Stimulated activated CD8-positive, alpha-beta memory T cell treated with anti-CD3 and anti-CD28 coated beads, Interleukin-12 subunit alpha, Interleukin-12 subunit beta, amount 100 ng/mL, for 1 hour (primary cell): ENCODE results near the gene KRTAP10-8.
"Not testable (repeated sequence)": the region's sequence is repeated elsewhere in the genome, so short reads cannot be mapped to it uniquely, and the experiment has no call there.

Experiments used
- DNase-seq: peaks from one replicate; pipeline ENCODE4 v3.0.0-alpha.2; 2020; ENCODE audit warnings: low read depth

KRTAP10-8 gene, protein sequence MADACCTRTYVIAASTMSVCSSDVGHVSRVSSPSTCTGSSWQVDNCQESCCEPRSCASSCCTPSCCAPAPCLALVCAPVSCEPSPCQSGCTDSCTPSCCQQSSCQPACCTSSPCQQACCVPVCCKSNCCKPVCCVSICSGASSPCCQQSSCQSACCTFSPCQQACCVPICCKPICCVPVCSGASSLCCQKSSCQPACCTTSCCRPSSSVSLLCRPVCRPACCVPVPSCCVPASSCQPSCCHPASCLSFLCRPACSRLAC

DNA sequence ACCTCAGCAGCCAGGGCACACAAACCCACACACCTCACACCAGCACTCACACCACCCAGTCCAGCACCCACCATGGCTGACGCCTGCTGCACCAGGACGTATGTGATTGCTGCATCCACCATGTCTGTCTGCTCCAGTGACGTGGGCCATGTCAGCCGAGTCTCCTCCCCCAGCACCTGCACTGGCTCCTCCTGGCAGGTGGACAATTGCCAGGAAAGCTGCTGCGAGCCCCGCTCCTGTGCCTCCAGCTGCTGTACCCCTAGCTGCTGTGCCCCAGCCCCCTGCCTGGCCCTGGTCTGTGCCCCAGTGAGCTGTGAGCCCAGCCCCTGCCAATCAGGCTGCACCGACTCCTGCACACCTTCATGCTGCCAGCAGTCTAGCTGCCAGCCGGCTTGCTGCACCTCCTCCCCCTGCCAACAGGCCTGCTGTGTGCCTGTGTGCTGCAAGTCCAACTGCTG lies at the start of gene KRTAP10-8:
KRTAP10-8 (plus strand) TSS at position 51 of the 458 bp plus-strand sequence; CDS start at position 73, 22 bp downstream.
- no peak for DNase-seq

DNA sequence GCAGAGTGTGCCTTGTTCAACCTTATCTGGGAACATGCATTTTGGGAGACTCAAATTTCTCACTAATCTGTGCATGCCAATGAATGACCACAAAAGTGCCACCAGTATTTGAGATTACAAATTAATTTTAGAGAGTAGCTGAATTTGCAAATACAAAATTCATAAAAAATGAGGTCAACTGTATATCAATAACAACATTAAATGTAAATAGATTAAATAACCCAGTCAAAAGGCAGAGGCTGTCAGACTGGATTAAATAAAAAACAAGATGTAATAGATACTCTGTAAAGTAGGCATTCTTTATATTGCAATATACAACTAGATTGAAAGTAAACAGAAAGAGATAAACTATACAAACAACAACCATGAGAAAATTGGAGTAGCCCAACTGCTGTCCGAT lies 47.8 kb upstream of the KRTAP10-8 start:
- no peak for DNase-seq

DNA sequence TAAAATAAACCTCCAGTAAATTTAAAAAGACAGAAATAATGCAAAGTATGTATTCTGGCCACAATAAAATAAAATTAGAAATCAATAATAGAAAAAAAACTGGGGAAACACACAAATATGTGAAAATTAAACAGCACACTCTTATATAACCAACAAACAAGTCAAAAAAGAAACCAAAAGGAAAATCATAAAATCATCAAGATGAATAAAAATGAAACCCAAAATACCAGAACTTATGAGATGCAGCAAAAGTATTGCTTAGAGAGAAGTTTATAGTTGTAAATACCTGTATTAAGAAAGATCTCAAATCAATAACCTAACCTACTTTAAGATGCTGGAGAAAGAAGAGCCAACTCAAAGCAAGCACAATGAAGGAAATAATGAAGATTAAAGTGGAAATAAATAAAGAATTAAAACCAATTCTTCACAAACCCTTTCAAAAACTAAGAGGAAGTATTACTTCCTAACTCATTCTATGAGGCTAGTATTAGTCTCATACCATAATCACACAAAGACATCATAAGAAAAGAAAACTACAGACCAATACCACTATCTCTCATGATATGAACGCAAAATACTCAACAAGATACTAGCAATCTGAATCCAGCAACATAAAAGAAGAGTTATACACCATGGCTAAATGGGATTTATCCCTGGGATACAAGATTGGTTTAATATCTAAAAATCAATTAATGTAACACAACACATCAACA lies 46.8 kb upstream of the KRTAP10-8 start:
- no peak for DNase-seq

DNA sequence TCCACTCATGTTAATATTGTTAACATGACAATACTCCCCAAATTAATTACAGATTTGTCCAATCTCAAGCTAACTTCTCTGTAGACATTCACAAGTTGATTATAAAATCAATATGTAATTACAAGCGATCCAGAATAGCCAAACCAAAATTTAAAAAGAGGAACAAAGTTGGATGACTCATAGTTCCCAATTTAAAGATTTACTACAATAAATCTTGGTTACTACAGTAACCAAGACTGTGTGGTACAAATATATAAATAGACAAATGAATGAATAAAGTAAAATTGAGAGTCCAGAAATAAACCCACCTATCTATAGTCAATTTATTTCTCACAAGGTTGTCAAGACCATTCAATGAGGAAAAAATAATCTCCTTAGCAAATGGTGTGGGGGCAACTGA lies 45.5 kb upstream of the KRTAP10-8 start:
- DNase-seq = no peak

DNA sequence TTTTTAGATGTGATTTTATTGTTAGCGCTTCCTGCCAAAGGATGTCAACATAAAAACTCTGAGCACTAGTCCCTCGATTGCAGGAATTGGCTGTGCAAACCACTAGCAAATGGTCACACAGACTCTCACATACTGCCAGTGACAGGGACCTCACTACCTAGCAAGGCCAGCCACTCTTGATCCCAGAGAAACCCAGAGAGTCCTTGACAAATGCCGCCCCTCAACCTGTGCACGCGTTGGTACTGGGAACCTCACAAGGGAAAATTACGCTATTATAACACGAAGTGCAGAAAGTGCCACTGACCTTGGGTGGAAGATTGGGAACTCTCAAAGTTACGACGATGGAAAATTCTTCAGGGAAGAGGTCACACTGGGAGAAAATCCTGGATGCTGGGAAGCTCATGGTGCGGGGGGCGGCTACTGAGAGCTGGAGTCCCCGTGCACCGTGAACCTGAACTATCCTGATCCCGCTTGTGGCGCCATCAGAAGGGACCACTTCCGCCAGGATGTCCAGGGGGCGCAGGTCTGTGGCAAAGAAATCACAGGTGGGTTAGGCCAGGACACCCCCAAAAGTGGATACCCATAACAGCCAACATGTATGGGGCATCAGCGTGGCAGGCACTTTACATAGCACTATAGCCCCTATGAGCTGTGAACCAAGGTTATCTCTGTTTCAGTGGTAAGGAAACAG lies 44.3 kb upstream of the KRTAP10-8 start:
- no peak for DNase-seq

DNA sequence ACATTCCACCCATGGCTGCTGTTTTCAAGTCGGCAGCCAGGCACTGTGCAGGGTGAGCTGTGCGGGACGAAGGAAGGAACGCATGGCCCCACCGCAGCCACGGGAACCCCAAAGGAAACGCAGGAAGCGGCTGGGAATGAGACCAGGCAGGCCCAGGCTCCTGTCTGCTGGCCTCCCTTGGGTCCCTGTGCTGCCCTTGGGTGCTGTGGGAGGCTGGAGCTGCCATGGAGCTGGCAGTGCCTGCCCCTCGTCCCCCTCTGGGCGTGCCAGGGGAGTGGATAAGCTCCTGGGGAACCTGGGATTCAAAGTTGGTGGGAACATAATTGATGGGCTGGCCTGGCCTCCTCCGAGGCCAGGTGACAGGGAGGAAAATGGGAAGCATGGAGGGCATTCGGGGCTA lies 43.6 kb upstream of the KRTAP10-8 start:
- no peak for DNase-seq

DNA sequence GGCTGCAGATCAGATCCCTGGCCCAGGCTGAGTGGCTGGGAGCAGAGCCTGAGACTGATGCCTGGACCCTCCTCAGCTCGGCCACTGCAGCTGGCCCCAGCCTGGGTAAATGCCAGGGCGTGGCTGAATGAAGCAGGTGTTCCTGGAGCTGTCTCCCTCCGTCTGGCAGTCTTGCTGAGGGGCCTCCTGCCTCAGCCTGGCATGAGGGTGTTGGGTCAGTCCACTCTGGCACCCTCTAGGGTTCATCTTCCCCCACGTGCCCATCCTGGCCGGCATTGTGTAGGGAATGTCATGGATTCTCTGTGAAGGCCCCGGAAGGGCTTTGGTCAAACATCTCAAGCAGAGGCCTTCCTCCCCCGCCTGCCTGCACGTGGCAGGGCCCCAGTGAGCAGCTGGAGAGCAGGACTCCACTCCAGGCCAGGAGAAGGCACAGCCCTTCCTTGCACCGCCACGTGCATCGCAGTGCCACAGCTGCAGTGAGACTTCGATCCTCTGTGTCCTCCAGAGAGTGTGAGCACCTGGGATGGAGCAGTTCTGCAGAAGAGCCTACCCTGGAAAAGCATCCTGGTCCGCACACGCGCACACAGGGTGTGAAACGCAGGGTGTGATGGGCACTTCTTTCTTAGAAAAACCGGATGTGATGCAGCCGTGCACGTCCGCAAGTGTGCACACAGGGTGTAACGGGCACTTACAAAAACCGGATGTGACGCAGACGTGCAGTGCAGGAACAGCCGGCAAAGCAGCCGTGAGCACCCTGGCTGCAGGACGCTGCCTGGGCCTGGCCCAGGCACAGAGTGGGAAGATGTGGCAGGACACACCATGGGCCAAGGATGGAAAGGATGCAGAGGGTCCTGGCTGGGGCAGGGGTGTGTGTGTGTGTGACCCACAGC lies 43.0 kb upstream of the KRTAP10-8 start:
- no peak for DNase-seq

DNA sequence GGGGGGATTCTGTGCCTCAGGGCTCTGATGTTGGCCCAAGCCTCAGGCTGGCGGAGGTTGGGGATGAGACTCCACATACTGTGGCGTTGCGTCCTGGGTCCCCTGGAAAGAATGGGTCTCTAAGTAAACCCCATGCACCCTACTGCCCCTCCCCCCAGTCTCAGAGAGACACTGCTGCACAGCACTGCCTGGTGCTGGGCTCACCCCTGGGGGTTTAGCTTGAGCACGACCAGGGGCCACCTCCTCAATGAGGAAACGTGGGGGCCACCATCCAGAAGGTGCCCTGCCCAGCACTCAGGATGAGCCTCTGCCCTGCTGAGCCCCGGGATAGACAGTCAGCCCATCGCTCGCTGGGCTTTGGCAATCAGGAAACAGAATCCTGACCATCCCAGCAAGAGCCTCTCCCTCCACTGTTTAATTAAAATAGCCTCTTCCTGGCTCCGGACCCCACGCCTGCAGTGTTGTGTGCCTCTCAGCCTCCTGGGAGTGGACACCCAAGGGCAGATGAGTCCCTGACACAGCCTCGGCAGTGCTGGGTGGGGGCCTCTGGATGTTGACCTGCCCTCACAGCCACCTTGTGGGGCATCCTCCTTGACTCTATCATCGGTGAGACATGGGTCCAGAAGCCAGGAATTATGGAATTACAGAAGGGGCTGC lies 41.9 kb upstream of the KRTAP10-8 start:
- no peak for DNase-seq

DNA sequence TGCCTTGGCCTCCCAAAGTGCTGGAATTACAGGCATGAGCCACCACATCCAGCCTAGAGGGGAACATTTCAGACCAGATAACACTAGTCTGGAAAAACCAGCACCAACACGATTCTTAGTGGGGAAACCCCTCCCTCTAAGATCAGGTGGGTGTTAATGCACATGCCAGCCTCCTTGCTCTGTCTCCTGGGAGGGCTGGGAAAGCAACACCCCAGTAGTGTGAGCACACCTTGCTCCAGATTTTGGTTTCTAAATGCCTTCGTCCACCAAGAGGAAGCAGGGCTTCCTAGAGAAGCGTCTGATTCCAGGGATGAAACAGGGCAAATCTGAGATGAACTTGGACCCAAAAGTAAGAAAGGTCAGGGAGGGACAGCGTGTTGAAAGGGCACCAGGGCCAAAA lies 40.6 kb upstream of the KRTAP10-8 start:
- DNase-seq = no peak

DNA sequence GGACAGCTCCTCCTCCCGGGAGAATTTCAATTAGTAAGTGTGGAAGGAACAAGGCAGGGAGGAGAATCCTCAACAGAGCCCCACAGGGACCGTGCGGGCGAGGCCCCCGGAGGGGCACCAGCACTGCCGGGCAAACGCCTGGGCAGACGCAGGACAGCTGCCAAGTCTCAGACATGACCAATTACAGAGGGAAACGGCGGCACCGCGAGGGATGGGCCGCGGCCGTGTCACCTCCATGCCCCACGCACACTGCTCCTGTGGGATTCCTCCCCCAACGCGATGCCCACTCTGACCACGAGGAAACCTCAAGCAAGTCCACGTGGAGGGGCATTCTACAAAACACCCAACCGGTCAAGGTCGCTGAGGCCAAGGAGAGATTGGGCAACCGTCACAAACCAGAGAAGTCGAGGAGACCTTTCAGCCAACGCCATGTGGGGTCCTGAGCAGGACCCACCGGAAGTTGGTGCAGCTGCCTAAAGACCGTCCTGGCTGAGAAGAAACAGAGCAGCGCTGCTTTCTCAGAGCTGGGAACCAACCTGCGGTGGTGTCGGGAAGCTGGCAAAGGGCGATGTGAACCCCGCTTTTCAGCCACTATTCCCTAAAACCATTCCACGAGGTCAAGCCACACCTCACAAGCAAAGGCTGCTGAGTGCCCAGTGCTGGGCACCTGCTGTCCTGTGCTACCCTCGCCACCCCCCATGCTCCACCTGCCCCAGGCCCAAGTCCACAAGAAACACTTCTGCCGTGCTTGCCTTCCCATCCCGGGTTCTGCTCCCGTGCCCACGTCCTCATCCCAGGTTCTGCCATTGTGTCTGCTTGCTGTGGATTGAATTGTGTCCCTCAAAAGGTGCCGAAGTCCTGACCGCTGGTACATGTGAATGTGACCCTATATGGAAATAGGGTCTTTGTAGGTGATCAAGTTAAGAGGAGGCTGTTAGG lies 39.8 kb upstream of the KRTAP10-8 start:
- no peak for DNase-seq

DNA sequence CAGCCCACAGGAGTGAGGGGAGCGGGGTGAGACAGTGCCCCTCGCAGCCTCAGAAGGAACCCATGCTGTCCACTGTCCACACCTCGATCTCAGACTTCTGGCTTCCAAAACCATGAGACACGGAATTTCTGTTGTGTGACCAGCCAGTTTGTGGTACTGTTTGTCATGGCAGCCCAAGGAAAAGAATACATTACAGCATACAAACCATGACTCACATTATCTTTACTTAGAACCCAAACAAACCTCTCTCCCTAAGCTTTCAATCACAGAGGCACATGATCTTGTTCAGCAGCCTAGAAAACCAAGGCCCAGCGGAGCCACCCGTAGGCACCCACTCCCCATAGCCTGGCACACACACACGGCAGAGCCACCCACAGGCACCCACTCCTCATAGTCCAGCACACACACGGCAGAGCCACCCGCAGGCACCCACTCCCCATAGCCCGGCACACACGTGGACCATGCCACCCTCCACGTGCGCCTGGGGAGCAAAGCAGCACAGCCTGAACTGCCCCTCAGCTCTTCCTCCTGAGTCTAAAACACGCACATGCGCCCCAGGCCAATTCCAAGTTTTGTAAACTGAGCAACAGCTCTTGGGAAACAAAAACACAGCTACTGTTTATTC lies 38.8 kb upstream of the KRTAP10-8 start:
- no peak for DNase-seq

DNA sequence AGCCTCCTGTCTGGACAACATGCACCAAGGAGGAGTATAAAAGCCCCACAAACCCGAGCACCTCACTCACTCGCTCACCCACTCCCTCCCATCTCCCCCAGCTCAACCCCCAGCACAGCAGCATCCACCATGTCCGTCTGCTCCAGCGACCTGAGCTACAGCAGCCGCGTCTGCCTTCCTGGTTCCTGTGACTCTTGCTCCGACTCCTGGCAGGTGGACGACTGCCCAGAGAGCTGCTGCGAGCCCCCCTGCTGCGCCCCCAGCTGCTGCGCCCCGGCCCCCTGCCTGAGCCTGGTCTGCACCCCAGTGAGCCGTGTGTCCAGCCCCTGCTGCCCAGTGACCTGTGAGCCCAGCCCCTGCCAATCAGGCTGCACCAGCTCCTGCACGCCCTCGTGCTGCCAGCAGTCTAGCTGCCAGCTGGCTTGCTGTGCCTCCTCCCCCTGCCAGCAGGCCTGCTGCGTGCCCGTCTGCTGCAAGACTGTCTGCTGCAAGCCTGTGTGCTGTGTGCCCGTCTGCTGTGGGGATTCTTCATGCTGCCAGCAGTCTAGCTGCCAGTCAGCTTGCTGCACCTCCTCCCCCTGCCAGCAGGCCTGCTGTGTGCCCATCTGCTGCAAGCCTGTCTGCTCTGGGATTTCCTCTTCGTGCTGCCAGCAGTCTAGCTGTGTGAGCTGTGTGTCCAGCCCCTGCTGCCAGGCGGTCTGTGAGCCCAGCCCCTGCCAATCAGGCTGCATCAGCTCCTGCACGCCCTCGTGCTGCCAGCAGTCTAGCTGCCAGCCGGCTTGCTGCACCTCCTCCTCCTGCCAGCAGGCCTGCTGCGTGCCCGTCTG lies 38.0 kb upstream of the KRTAP10-8 start, which contains the start of gene KRTAP10-4:
KRTAP10-4 (plus strand) TSS at position 100 of the 827 bp plus-strand sequence; CDS start at position 130, 30 bp downstream.
- DNase-seq = not testable (repeated sequence)

DNA sequence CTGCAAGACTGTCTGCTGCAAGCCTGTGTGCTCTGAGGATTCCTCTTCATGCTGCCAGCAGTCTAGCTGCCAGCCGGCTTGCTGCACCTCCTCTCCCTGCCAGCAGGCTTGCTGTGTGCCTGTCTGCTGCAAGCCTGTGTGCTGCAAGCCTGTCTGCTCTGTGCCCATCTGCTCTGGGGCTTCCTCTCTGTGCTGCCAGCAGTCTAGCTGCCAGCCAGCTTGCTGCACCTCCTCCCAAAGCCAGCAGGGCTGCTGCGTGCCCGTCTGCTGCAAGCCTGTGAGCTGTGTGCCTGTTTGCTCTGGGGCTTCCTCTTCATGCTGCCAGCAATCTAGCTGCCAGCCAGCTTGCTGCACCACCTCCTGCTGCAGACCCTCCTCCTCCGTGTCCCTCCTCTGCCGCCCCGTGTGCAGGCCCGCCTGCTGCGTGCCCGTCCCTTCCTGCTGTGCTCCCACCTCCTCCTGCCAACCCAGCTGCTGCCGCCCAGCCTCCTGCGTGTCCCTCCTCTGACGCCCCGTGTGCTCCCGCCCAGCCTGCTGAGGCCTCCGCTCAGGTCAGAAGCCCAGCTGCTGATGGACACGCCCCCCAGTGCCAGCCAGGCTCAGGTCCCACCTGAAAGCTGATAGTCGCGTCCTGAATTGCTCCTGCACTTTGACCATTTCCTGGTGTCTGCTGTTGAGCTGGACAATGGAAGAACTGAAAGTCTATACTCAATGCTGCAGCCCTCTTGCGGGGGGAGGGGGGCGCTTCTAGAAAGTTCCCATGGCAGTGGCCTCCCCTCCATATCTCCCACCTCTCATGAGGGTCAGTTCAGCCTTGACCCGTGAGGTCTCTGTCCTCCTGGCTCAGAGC lies 37.2 kb upstream of the KRTAP10-8 start:
- DNase-seq = no peak

DNA sequence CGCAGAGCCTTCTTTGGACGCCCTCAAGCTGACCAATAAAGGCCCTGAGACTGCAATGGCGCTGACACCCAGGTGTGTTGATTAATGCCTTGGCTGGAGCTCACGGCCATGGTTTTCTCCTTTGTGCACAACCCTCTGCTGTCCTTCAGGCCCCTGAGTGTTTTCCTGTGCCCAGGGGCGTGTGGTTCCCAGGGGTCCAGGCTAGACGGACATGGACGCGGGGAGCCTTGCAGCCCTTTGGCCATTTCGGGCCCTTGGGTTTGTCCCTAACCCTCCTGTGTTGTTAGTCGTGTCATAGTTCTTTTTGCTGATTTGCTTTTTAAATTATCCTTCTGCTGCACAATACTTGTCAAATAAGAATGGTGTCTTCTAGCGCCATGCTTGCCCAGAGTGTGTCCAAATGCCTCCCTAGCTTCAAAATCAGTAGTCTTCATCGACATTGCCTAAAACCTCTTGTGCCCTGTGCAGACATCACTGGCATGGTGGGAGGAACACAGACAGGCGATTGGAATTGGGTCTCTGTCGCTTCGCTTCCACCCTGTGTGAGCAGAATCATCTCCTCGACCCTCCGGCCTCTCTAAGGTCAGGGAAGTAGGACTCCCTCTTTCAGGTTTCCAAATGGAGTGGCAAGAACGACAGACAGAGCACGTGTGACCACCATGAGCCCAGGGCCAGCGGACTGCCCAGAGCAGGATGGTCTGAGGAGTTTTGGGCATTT lies 36.4 kb upstream of the KRTAP10-8 start:
- no peak for DNase-seq

DNA sequence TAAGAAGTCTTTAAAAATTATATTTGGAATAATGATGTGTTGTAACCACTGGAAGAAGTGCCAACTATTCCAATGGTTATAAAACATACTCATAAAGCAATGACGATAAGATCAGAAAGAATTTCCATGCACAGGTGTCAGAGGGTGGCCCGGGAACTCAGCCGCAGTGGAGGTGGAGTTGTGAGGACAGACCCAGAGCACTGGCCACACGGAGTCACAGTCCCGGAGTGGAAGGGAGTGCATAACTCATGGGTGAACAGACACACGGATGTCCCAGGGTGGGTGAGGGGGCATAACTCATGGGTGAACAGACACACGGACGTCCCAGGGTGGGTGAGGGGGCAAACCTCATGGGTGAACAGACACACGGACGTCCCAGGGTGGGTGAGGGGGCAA lies 35.9 kb upstream of the KRTAP10-8 start:
- no peak for DNase-seq

DNA sequence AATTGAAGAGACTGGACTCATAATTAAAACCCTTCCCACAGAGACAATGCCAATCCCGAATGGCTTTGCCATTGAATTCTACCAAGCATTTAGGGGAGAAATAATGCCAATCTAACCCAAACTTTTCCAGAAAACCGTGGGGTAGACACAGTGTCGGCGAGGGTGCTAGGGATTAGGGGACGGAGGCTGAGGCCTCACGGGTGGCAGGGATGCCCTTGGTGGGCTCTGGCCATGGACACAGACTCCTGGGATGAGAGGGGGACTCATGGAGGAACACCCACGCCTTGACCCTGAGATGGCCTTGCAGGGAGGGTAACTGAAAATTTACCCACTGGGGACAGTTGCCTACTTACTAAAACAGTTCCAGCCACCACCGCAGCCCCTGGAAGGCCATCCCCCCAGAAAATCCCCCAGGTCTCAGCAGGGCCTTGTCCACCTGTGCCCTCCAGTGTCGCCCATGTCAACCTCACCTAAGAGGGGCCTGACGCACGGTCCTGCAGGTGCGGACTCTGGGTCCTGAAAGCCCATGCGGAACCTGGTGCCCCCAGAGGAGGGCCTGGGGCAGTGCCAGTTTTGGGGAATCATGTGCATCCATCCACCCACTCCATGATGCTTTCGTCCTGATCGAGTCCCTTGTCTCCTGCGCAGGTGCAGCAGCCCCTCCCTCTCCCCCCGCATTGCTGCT lies 33.4 kb upstream of the KRTAP10-8 start:
- DNase-seq = no peak
